Mesenchymal stem cell (in vitro differentiated cells and primary cell): ENCODE results near the gene ARRB1.

Experiments used
- DNase-seq: peaks from one replicate; pipeline ENCODE4 v3.0.0-alpha.2; 2013
- H2AFZ ChIP-seq: one replicate; pipeline ENCODE4 v1.6.1; 2013; ENCODE audit warnings: low read depth, mild to moderate bottlenecking, control low read depth, inconsistent platforms, low read length, moderate library complexity
- H2AK5ac ChIP-seq: 2 replicates; pipeline ENCODE4 v1.6.1; 2013; ENCODE audit warnings: low read length, moderate library complexity, mild to moderate bottlenecking, inconsistent platforms; ENCODE audit not compliant: severe bottlenecking
- H2BK120ac ChIP-seq: one replicate; pipeline ENCODE4 v1.6.1; 2013; ENCODE audit warnings: low read depth, mild to moderate bottlenecking, inconsistent platforms, low read length, moderate library complexity
- H2BK12ac ChIP-seq, 2 experiments: one replicate each; pipeline ENCODE4 v1.6.1; 2013; ENCODE audit warnings: inconsistent platforms in 2 of 2, low read length in 2 of 2, mild to moderate bottlenecking in 2 of 2, moderate library complexity in 2 of 2, control low read depth in 1 of 2
- H2BK15ac ChIP-seq: one replicate; pipeline ENCODE4 v1.6.1; 2013; ENCODE audit warnings: mild to moderate bottlenecking, low read depth, inconsistent platforms; ENCODE audit not compliant: poor library complexity, severe bottlenecking
- H2BK5ac ChIP-seq: 2 replicates; pipeline ENCODE4 v1.6.1; 2013; ENCODE audit warnings: low read depth, mild to moderate bottlenecking, low read length, control low read depth, inconsistent platforms; ENCODE audit not compliant: poor library complexity, severe bottlenecking
- H3K14ac ChIP-seq, 2 experiments: one replicate each; pipeline ENCODE4 v1.6.1; 2013; ENCODE audit warnings: inconsistent platforms in 2 of 2, low read length in 2 of 2, control low read depth in 1 of 2, mild to moderate bottlenecking in 1 of 2, moderate library complexity in 1 of 2
- H3K18ac ChIP-seq, 2 experiments: one replicate each; pipeline ENCODE4 v1.6.1; 2013; ENCODE audit warnings: inconsistent platforms in 2 of 2, low read length in 2 of 2, control low read depth in 1 of 2, low read depth in 1 of 2, mild to moderate bottlenecking in 1 of 2
- H3K23ac ChIP-seq, 2 experiments: one replicate each; pipeline ENCODE4 v1.6.1; 2013; ENCODE audit warnings: inconsistent platforms in 2 of 2, low read length in 2 of 2, mild to moderate bottlenecking in 2 of 2, moderate library complexity in 2 of 2, control low read depth in 1 of 2
- H3K27ac ChIP-seq: 2 replicates; pipeline ENCODE4 v1.5.1; 2013; ENCODE audit warnings: mild to moderate bottlenecking, moderate library complexity, low read length, control low read depth, inconsistent platforms; ENCODE audit not compliant: poor library complexity, severe bottlenecking
- H3K27me3 ChIP-seq, 2 experiments: 2 replicates each; pipeline versions ENCODE4 v1.6.1 to v1.7.0; 2013; ENCODE audit warnings: low read length in 2 of 2, mild to moderate bottlenecking in 2 of 2, moderate library complexity in 2 of 2, control low read depth in 1 of 2, inconsistent platforms in 1 of 2; ENCODE audit not compliant: control insufficient read depth in 1 of 2, insufficient read depth in 1 of 2
- H3K36me3 ChIP-seq, 2 experiments: 2 replicates each; pipeline versions ENCODE4 v1.6.1 to v1.7.0; 2013; ENCODE audit warnings: low read length in 2 of 2, control low read depth in 1 of 2, inconsistent platforms in 1 of 2, low read depth in 1 of 2, mild to moderate bottlenecking in 1 of 2; ENCODE audit not compliant: insufficient read depth in 2 of 2, control insufficient read depth in 1 of 2
- H3K4ac ChIP-seq, 2 experiments: one replicate each; pipeline ENCODE4 v1.6.1; 2013; ENCODE audit warnings: inconsistent platforms in 2 of 2, low read length in 2 of 2, mild to moderate bottlenecking in 2 of 2, moderate library complexity in 2 of 2, control low read depth in 1 of 2, low read depth in 1 of 2
- H3K4me1 ChIP-seq: 2 replicates; pipeline ENCODE4 v1.6.1; 2013; ENCODE audit warnings: low read depth, low read length, control low read depth; ENCODE audit not compliant: control insufficient read depth, insufficient read depth
- H3K4me2 ChIP-seq: 2 replicates; pipeline ENCODE4 v1.6.1; 2013; ENCODE audit warnings: low read length, mild to moderate bottlenecking, inconsistent platforms; ENCODE audit not compliant: poor library complexity, severe bottlenecking
- H3K4me3 ChIP-seq, 2 experiments: 2 replicates each; pipeline versions ENCODE4 v1.5.1 to v1.7.0; 2013; ENCODE audit warnings: low read length in 2 of 2, mild to moderate bottlenecking in 2 of 2, control low read depth in 1 of 2, low read depth in 1 of 2; ENCODE audit not compliant: insufficient read depth in 1 of 2
- H3K79me1 ChIP-seq: replicated peaks from 2 replicates; pipeline ENCODE4 v1.6.1; 2013; ENCODE audit warnings: mild to moderate bottlenecking, control low read depth, low read length, inconsistent platforms; ENCODE audit not compliant: poor library complexity, severe bottlenecking
- H3K9ac ChIP-seq: 2 replicates; pipeline ENCODE4 v1.7.0; 2013; ENCODE audit warnings: mild to moderate bottlenecking, low read length, moderate library complexity
- H3K9me3 ChIP-seq: 2 replicates; pipeline ENCODE4 v1.7.0; 2013; ENCODE audit warnings: mild to moderate bottlenecking, low read length; ENCODE audit not compliant: control insufficient read depth
- H4K8ac ChIP-seq: one replicate; pipeline ENCODE4 v1.6.1; 2013; ENCODE audit warnings: inconsistent platforms, mild to moderate bottlenecking, low read length, moderate library complexity
- H4K91ac ChIP-seq: one replicate; pipeline ENCODE4 v1.6.1; 2013; ENCODE audit warnings: mild to moderate bottlenecking, low read length, inconsistent platforms
- WGBS: methylation state at CpG from one replicate; pipeline ENCODE4 v1.1.7; 2013; ENCODE audit warnings: mixed read lengths; 5-methylcytosine and 5-hydroxymethylcytosine counted together

The ARRB1 gene

DNA sequence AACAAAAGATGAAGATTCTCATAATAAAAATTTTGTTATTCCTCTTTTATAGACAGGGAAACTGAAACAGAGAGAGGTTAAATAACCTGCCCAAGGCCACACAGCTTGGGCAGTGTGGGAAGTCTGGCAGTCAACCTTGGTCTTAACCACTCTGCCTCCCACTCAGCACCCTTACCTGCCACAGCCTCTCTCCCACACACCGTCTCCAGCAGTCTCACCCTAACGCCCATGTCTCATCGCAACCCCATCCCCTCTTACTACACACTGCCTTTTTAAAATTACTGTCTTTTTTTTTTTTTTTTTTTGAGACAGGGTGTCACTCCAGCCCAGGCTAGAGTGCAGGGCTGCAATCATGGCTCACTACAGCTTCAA, 25.0 kb downstream of the ARRB1 start:
- H3K4me1 ChIP-seq: peaks cover 27% of the 10 kb centered on the region
- peaks cover 3 to 8% of the 10 kb centered on the region in 2 experiments for H3K36me3 ChIP-seq
- peak overlapping the region in 1 of 2 experiments; percentile 35 for H3K4me3 ChIP-seq
- H4K8ac ChIP-seq: peak overlapping the region; percentile 47
- no peaks in the 10 kb centered on the region for H3K27me3 ChIP-seq
- H3K4me2 ChIP-seq: no peak overlapping the region
- H3K27ac ChIP-seq: peak overlapping the region; percentile 94
- peak overlapping the region in 1 of 2 experiments; percentile 95 for H2BK12ac ChIP-seq
- peak overlapping the region; percentile 74 for H4K91ac ChIP-seq
- peak overlapping the region in 1 of 2 experiments; percentile 95 for H3K18ac ChIP-seq
- H2BK120ac ChIP-seq: no peak overlapping the region
- peak overlapping the region in 1 of 2 experiments; percentile 90 for H3K4ac ChIP-seq
- H2AK5ac ChIP-seq: peak overlapping the region; percentile 79
- peak overlapping the region in 1 of 2 experiments; percentile 91 for H3K14ac ChIP-seq
- peaks cover 28% of the 10 kb centered on the region for H3K79me1 ChIP-seq
- H2BK15ac ChIP-seq: no peak overlapping the region
- peak overlapping the region in 1 of 2 experiments; percentile 34 for H3K23ac ChIP-seq
- peak overlapping the region; percentile 70 for H3K9ac ChIP-seq
- DNase-seq: no peak
- H2AFZ ChIP-seq: no peak overlapping the region
- WGBS: 53% methylated on average over 3 of the region's 3 CpGs
- H3K9me3 ChIP-seq: no peaks in the 10 kb centered on the region
- peak overlapping the region; percentile 34 for H2BK5ac ChIP-seq

DNA sequence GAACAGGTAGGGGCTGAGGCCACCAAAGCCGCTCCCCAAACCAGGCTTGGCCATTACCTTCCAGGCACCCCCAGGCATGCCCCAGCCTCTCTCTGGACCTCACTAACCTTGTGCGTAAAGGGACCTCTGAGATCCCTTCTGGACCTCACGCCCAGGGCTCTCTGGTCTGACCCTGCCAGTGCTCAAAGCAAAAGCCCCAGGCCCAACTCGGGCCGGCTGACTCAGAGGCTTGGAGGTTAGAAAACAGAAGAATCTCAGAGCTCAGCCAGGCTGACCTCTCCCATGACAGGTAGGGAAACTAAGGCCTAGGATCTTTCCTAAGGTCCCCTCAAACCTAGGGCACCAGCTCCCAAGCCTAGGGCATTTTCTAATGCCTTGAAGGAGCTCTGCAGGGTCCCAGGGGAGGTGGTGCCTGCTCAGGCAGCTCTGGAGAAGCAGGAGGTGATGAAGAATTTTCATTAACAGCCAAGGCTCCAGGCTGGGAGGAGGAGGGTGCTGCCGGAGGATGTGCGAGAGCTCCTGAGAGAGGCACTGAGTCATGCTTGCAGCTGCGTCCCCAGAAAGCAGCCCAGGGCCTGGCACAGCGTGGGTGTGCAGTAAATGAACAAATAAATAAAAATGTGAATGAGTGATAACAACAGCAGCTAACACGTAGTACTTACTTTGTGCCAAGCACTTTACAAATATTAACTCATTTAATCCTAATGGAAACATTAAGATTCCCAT, 25.6 kb downstream of the ARRB1 start:
- Histone ChIP-seq H3K4me1 (peaks cover 27% of the 10 kb centered on the region), H2BK12ac (peak overlapping the region in 1 of 2 experiments; percentile 93), H3K27me3 (no peaks in the 10 kb centered on the region), H2BK120ac (no peak overlapping the region), H3K14ac (no peak overlapping the region), H2BK5ac (peak overlapping the region; percentile 89), H3K27ac (peak overlapping the region; percentile 94), H4K8ac (no peak overlapping the region), H3K4me3 (peak overlapping the region in 1 of 2 experiments; percentile 35), H2AFZ (no peak overlapping the region), H3K18ac (peak overlapping the region; percentile 38 to 85), H3K9ac (peak overlapping the region; percentile 70), H4K91ac (no peak overlapping the region), H3K4ac (peak overlapping the region in 1 of 2 experiments; percentile 81), H3K36me3 (peaks cover 3 to 8% of the 10 kb centered on the region in 2 experiments), H3K9me3 (no peaks in the 10 kb centered on the region), H3K79me1 (peaks cover 29% of the 10 kb centered on the region), H2BK15ac (no peak overlapping the region), H3K23ac (no peak overlapping the region), H2AK5ac (no peak overlapping the region), H3K4me2 (peak overlapping the region; percentile 44)
- DNase-seq: peak; percentile 91
- WGBS: 13% methylated on average over 8 of the region's 10 CpGs

DNA sequence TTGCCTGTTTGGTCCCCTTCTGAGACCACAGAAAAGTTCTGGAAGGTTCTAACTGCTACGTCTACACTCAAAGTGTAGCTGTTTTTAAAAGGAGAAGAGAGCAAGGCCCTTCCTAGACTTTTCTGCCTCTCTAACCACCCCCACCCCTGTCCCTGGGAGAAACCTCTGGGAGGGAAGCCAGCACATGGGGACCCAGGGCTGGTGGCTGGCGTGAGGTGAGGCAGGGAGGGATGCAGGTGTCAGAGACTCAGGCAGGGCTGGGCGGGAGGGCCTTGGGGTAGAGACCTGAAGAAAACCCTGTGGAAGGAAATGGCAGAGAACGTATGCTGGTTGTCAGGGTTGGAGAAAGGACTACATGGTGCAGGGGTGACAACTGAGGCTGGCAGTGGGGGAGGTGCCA, 26.7 kb downstream of the ARRB1 start:
- Histone ChIP-seq H3K36me3 (peaks cover 8 to 9% of the 10 kb centered on the region in 2 experiments), H3K27ac (peak overlapping the region; percentile 34), H4K91ac (peak overlapping the region; percentile 34), H3K9ac (no peak overlapping the region), H3K79me1 (peaks cover 35% of the 10 kb centered on the region), H3K23ac (no peak overlapping the region), H3K4me2 (no peak overlapping the region), H2BK5ac (no peak overlapping the region), H2AFZ (no peak overlapping the region), H3K4me1 (peaks cover 32% of the 10 kb centered on the region), H3K18ac (peak overlapping the region; percentile 18 to 28), H3K9me3 (no peaks in the 10 kb centered on the region), H2BK120ac (no peak overlapping the region), H3K14ac (no peak overlapping the region), H3K27me3 (no peaks in the 10 kb centered on the region), H3K4me3 (no peak overlapping the region), H2BK12ac (peak overlapping the region in 1 of 2 experiments; percentile 56), H2AK5ac (peak overlapping the region; percentile 59), H2BK15ac (no peak overlapping the region), H4K8ac (peak overlapping the region; percentile 22), H3K4ac (no peak overlapping the region)
- no peak for DNase-seq
- WGBS: 82% methylated on average over 3 of the region's 4 CpGs

DNA sequence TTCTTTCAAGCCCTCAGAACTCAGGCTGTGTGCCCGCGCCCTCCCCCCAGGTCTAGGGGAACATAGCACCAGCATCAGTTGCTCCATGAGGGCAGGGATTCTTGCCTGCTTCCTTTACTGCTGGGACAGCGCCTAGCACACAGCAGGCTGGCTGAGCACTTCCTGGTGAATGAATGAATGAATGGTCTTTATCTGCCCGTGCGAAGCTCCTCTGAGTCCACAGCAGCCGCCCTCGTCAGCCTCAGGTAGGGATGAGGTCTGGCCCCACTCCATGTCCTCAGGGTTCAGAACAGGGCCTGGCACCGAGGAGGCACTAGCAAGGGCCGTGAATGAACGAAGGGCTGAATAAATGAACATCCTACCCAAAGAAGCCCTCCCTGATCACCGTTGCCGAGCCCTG, 27.3 kb downstream of the ARRB1 start:
- Histone ChIP-seq H4K91ac (no peak overlapping the region), H3K4me3 (no peak overlapping the region), H2BK12ac (peak overlapping the region in 1 of 2 experiments; percentile 47), H3K4ac (peak overlapping the region in 1 of 2 experiments; percentile 6), H3K36me3 (peaks cover 8 to 9% of the 10 kb centered on the region in 2 experiments), H3K4me1 (peaks cover 31% of the 10 kb centered on the region), H2BK15ac (no peak overlapping the region), H2AFZ (no peak overlapping the region), H3K27me3 (no peaks in the 10 kb centered on the region), H4K8ac (no peak overlapping the region), H3K18ac (peak overlapping the region in 1 of 2 experiments; percentile 55), H3K4me2 (no peak overlapping the region), H3K79me1 (peaks cover 39% of the 10 kb centered on the region), H3K23ac (no peak overlapping the region), H3K9ac (no peak overlapping the region), H2BK5ac (no peak overlapping the region), H3K14ac (no peak overlapping the region), H2AK5ac (peak overlapping the region; percentile 3), H2BK120ac (no peak overlapping the region), H3K9me3 (no peaks in the 10 kb centered on the region), H3K27ac (no peak overlapping the region)
- no peak for DNase-seq
- WGBS: 95% methylated on average over 10 of the region's 12 CpGs
